HFFc6 (cell line): ENCODE results near the gene ZCCHC13. TPM values are rescaled to one million over a fixed set of nuclear protein-coding genes. Genes with fewer than 3 reads are reported as not detected.

Experiments used
- DNase-seq: peaks from one replicate; pipeline ENCODE4 v3.0.0-alpha.2; 2018
- H3K27ac Mint-ChIP-seq: 2 replicates; pipeline ENCODE4 v1.8.0; 2020; ENCODE audit warnings: mild to moderate bottlenecking, mixed read lengths
- H3K27me3 Mint-ChIP-seq: 2 replicates; pipeline ENCODE4 v1.8.0; 2021; ENCODE audit warnings: mild to moderate bottlenecking, moderate library complexity, mixed read lengths; ENCODE audit not compliant: insufficient read depth
- H3K36me3 Mint-ChIP-seq: 2 replicates; pipeline ENCODE4 v1.8.0; 2021; ENCODE audit warnings: low read depth, mixed read lengths
- H3K4me1 Mint-ChIP-seq: 2 replicates; pipeline ENCODE4 v1.8.0; 2020; ENCODE audit warnings: low read depth, mixed read lengths
- H3K4me3 Mint-ChIP-seq: 2 replicates; pipeline ENCODE4 v1.8.0; 2020; ENCODE audit warnings: mild to moderate bottlenecking, moderate library complexity, mixed read lengths
- H3K9me3 Mint-ChIP-seq: 2 replicates; pipeline ENCODE4 v1.8.0; 2020; ENCODE audit warnings: mild to moderate bottlenecking, mixed read lengths
- CTCF ChIP-seq: fragments of 200-600 bp; sonication (generic); IDR thresholded peaks from 2 replicates; pipeline ENCODE4 v1.5.0; 2021; ENCODE audit warnings: antibody characterized with exemption, mild to moderate bottlenecking
- total RNA-seq, 6 experiments: library from RNA; stranded (reverse); fragmentation: NEBNext Ultra II Directional; extraction: Animal tissue kit (Norgen Biotek cat#: 25700); gene quantifications; 2 replicates in 1 of 6; 3 replicates in 5 of 6; pipeline ENCODE4 v1.2.3, GENCODE V29; 2021

The ZCCHC13 gene
- total RNA-seq, 6 experiments from 2014 or later = not detected

DNA sequence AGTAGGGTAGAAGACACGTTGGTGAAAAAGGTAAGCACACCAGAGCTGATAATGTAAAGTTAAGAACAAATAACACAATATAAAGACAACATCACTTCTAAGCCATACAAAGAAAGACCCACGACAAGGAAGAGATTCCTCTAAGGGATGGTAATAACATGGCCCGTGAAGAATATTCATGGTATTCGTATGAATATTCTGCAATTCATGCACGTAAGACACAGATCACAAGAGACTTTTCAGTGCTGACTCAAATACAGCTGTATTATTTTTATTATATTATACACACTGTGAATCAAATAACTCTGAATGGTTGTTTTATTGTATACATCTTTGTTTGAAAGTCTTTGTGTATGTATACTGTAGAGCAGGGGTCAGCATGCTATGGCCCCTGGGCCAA lies 29.5 kb upstream of the ZCCHC13 start:
- Mint-ChIP-seq H3K4me1 (no peaks in the 10 kb centered on the region), H3K36me3 (no peaks in the 10 kb centered on the region), H3K27me3 (no peaks in the 10 kb centered on the region), H3K27ac (no peak overlapping the region), H3K9me3 (no peaks in the 10 kb centered on the region), H3K4me3 (no peak overlapping the region)
- no peak for TF ChIP-seq CTCF
- no peak for DNase-seq

GRCh38 chrX:74277320-74277719 lies 26.7 kb upstream of the ZCCHC13 start:
- no peak for DNase-seq
- Mint-ChIP-seq H3K9me3 (no peaks in the 10 kb centered on the region), H3K27ac (no peak overlapping the region), H3K4me1 (no peaks in the 10 kb centered on the region), H3K36me3 (peaks cover 10% of the 10 kb centered on the region), H3K4me3 (no peak overlapping the region), H3K27me3 (no peaks in the 10 kb centered on the region; the same call in 1 of the 2 replicates)
- TF ChIP-seq CTCF = no peak

- Mint-ChIP-seq H3K4me1 (no peaks in the 10 kb centered on the region; the same call in 1 of the 2 replicates), H3K27me3 (no peaks in the 10 kb centered on the region; the same call in 1 of the 2 replicates), H3K4me3 (no peak overlapping the region), H3K36me3 (peaks cover 10% of the 10 kb centered on the region), H3K9me3 (no peaks in the 10 kb centered on the region), H3K27ac (no peak overlapping the region)
- TF ChIP-seq CTCF = no peak
- DNase-seq = no peak
These were observed 26.1 kb upstream of the ZCCHC13 start for GRCh38 chrX:74277846-74278245.

GRCh38 chrX:74280759-74281158 lies 23.2 kb upstream of the ZCCHC13 start:
- no peaks in the 10 kb centered on the region for H3K9me3 Mint-ChIP-seq
- DNase-seq = no peak
- H3K4me1 Mint-ChIP-seq = peaks cover 9% of the 10 kb centered on the region; the same call in 1 of the 2 replicates
- no peak overlapping the region for H3K4me3 Mint-ChIP-seq
- TF ChIP-seq CTCF = no peak
- no peaks in the 10 kb centered on the region; the same call in 1 of the 2 replicates for H3K27me3 Mint-ChIP-seq
- H3K36me3 Mint-ChIP-seq = peaks cover 15% of the 10 kb centered on the region
- H3K27ac Mint-ChIP-seq = no peak overlapping the region

GRCh38 chrX:74284391-74284952 lies 19.5 kb upstream of the ZCCHC13 start:
- H3K36me3 Mint-ChIP-seq = peaks cover 35% of the 10 kb centered on the region
- no peak for TF ChIP-seq CTCF
- DNase-seq = no peak
- H3K4me3 Mint-ChIP-seq = no peak overlapping the region
- no peaks in the 10 kb centered on the region; the same call in 1 of the 2 replicates for H3K27me3 Mint-ChIP-seq
- H3K9me3 Mint-ChIP-seq = peaks cover 7% of the 10 kb centered on the region
- peaks cover 9% of the 10 kb centered on the region; the same call in 1 of the 2 replicates for H3K4me1 Mint-ChIP-seq
- H3K27ac Mint-ChIP-seq = peak overlapping the region; percentile 13; the same call in 1 of the 2 replicates
